Cardiac fibroblast (primary cell): Measurements from ENCODE around the gene IL17D.

Source experiments
- DNase-seq, 2 donors: peaks; one replicate each; pipeline versions ENCODE4 v3.0.0 to v3.0.0-alpha.2; 2010; ENCODE audit warnings: low read depth in 2 of 2
- H3K4me3 ChIP-seq, 2 donors: replicated peaks in 1 of 2; 1 replicate in 1 of 2; 2 replicates in 1 of 2; pipeline ENCODE4 v1.5.1; 2011; ENCODE audit warnings: low read depth in 2 of 2, low read length in 2 of 2, mild to moderate bottlenecking in 2 of 2, moderate library complexity in 1 of 2
- CTCF ChIP-seq: IDR thresholded peaks from one replicate; pipeline ENCODE4 v1.5.1; 2011; ENCODE audit warnings: low read depth, mild to moderate bottlenecking, low read length, inconsistent platforms

The IL17D gene

GRCh38 chr13:20686863-20687579 lies 16.5 kb upstream of the IL17D start:
- H3K4me3 ChIP-seq: no peak overlapping the region
- no peak for TF ChIP-seq CTCF
- peak; percentile 40 to 61 for DNase-seq

- no peak overlapping the region for H3K4me3 ChIP-seq
- no peak for TF ChIP-seq CTCF
- no peak for DNase-seq
Observed at GRCh38 chr13:20689291-20689690, 14.2 kb upstream of the IL17D start.

GRCh38 chr13:20691616-20692015 lies 11.9 kb upstream of the IL17D start:
- no peak for TF ChIP-seq CTCF
- no peak overlapping the region for H3K4me3 ChIP-seq
- DNase-seq: no peak

GRCh38 chr13:20696073-20696472 lies 7.4 kb upstream of the IL17D start:
- H3K4me3 ChIP-seq: no peak overlapping the region
- TF ChIP-seq CTCF: no peak
- no peak for DNase-seq

GRCh38 chr13:20699715-20700114 lies 3.8 kb upstream of the IL17D start:
- no peak overlapping the region for H3K4me3 ChIP-seq
- DNase-seq: no peak
- no peak for TF ChIP-seq CTCF

GRCh38 chr13:20700288-20700687 lies 3.2 kb upstream of the IL17D start:
- no peak overlapping the region for H3K4me3 ChIP-seq
- TF ChIP-seq CTCF: no peak
- no peak for DNase-seq

- TF ChIP-seq CTCF: no peak
- H3K4me3 ChIP-seq: no peak overlapping the region
- no peak for DNase-seq
Observed at GRCh38 chr13:20701461-20701860, 2.0 kb upstream of the IL17D start.
